Activated CD4-positive, alpha-beta T cell treated with anti-CD3 and anti-CD28 coated beads, Interleukin-2, amount 10 ng/mL, durations not matched to agents 7 days and 5 days (primary cell): Measurements from ENCODE around the gene NFAT5. TPM values are rescaled to one million over a fixed set of nuclear protein-coding genes. Genes with fewer than 3 reads are reported as not detected.
"Not testable (repeated sequence)": the region's sequence is repeated elsewhere in the genome, so short reads cannot be mapped to it uniquely, and the experiment has no call there.

ENCODE experiments used
- CTCF ChIA-PET: fragments of 350-600 bp; sonication (Branson Sonifier 250); formaldehyde crosslinking; loops from one replicate; lab custom pipeline; 2021; ENCODE audit warnings: antibody characterized with exemption; lab: Charles Lee
- POLR2A ChIA-PET: fragments of 350-600 bp; sonication (Branson Sonifier 250); formaldehyde crosslinking; loops from one replicate; lab custom pipeline; 2021; ENCODE audit warnings: antibody characterized with exemption; lab: Charles Lee
- DNase-seq: peaks from one replicate; pipeline ENCODE4 v3.0.0-alpha.2; 2020
- H3K27ac Mint-ChIP-seq: one replicate; pipeline ENCODE4 v1.8.0; 2021; ENCODE audit warnings: mild to moderate bottlenecking, moderate library complexity, mixed read lengths
- H3K27me3 Mint-ChIP-seq: one replicate; pipeline ENCODE4 v1.8.0; 2021; ENCODE audit warnings: mixed read lengths
- H3K36me3 Mint-ChIP-seq: one replicate; pipeline ENCODE4 v1.8.0; 2021; ENCODE audit warnings: low read depth, mixed read lengths
- H3K4me1 Mint-ChIP-seq: one replicate; pipeline ENCODE4 v1.8.0; 2021; ENCODE audit warnings: mixed read lengths
- H3K4me3 Mint-ChIP-seq: one replicate; pipeline ENCODE4 v1.8.0; 2021; ENCODE audit warnings: mild to moderate bottlenecking, moderate library complexity, mixed read lengths
- H3K9me3 Mint-ChIP-seq: one replicate; pipeline ENCODE4 v1.8.0; 2021; ENCODE audit warnings: mixed read lengths
- total RNA-seq, 2 experiments: library from RNA; stranded (reverse); gene quantifications; one replicate each; pipeline ENCODE4 v1.2.3, GENCODE V29; 2021

The NFAT5 gene
- total RNA-seq, 2 experiments from 2014 or later = 18.5 to 19.5 TPM

- H3K9me3 Mint-ChIP-seq = peaks cover 16% of the 10 kb centered on the region
- peaks cover 27% of the 10 kb centered on the region for H3K36me3 Mint-ChIP-seq
- H3K27me3 Mint-ChIP-seq, H3K4me1 Mint-ChIP-seq, H3K27ac Mint-ChIP-seq, H3K4me3 Mint-ChIP-seq, DNase-seq, POLR2A ChIA-PET, CTCF ChIA-PET: not testable (repeated sequence)
These were observed 71.6 kb downstream of the NFAT5 start for GRCh38 chr16:69637206-69637865.

DNA sequence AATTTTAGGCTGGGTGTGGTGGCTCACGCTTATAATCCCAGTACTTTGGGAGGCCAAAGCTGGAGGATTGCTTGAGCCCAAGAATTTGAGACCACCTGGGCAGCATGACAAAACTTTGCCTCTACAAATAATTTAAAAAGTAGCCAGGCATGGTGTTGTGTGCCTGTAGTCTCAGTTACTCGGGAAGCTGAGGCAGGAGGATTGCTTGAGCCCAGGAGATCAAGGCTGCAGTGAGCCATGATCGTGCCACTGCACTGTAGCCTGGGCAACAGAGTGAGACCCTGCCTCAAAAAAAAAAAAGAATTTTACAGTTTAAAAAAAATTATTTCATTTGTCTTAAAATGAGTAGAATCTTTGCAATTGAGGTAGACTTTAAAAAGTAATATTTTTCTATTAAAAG is 78.2 kb downstream of the NFAT5 start:
- H3K27ac Mint-ChIP-seq, DNase-seq, H3K36me3 Mint-ChIP-seq, H3K4me1 Mint-ChIP-seq, H3K9me3 Mint-ChIP-seq, CTCF ChIA-PET, H3K27me3 Mint-ChIP-seq, POLR2A ChIA-PET, H3K4me3 Mint-ChIP-seq: not testable (repeated sequence)

GRCh38 chr16:69644790-69645189 is 79.0 kb downstream of the NFAT5 start:
- no peaks in the 10 kb centered on the region for H3K27me3 Mint-ChIP-seq
- H3K36me3 Mint-ChIP-seq = peaks cover 8% of the 10 kb centered on the region
- ChIA-PET POLR2A (no interaction called here), CTCF (no interaction called here)
- H3K4me1 Mint-ChIP-seq = peaks cover 5% of the 10 kb centered on the region
- H3K27ac Mint-ChIP-seq = no peak overlapping the region
- DNase-seq = no peak
- H3K9me3 Mint-ChIP-seq = no peaks in the 10 kb centered on the region
- H3K4me3 Mint-ChIP-seq = no peak overlapping the region

- CTCF ChIA-PET = interaction anchor here (0.6 to 1.0 kb wide), 4 partner anchors 11 to 18 kb away, joined by 3 to 4 read pairs (median 3); no protein-coding TSS in a partner anchor
- Mint-ChIP-seq H3K27me3 (no peaks in the 10 kb centered on the region), H3K4me1 (peaks cover 5% of the 10 kb centered on the region), H3K4me3 (no peak overlapping the region), H3K9me3 (no peaks in the 10 kb centered on the region), H3K36me3 (peaks cover 8% of the 10 kb centered on the region), H3K27ac (no peak overlapping the region)
- POLR2A ChIA-PET = no interaction called here
- no peak for DNase-seq
These were observed 81.3 kb downstream of the NFAT5 start for GRCh38 chr16:69647020-69647419.

- DNase-seq = no peak
- CTCF ChIA-PET = interaction anchor here (0.6 kb wide), 1 partner anchor 673 kb away, joined by 3 read pairs; no protein-coding TSS in a partner anchor
- no peaks in the 10 kb centered on the region for H3K9me3 Mint-ChIP-seq
- no peak overlapping the region for H3K27ac Mint-ChIP-seq
- H3K4me1 Mint-ChIP-seq = no peaks in the 10 kb centered on the region
- H3K36me3 Mint-ChIP-seq = peaks cover 9% of the 10 kb centered on the region
- POLR2A ChIA-PET = no interaction called here
- H3K27me3 Mint-ChIP-seq = no peaks in the 10 kb centered on the region
- no peak overlapping the region for H3K4me3 Mint-ChIP-seq
These were observed 85.5 kb downstream of the NFAT5 start for GRCh38 chr16:69651217-69651616.

GRCh38 chr16:69654280-69654931 is 88.6 kb downstream of the NFAT5 start:
- ChIA-PET CTCF (interaction anchor here (0.6 kb wide), 1 partner anchor 472 kb away, joined by 3 read pairs; no protein-coding TSS in a partner anchor), POLR2A (no interaction called here)
- Mint-ChIP-seq H3K36me3 (peaks cover 6% of the 10 kb centered on the region), H3K4me1 (no peaks in the 10 kb centered on the region), H3K27me3 (no peaks in the 10 kb centered on the region), H3K4me3 (no peak overlapping the region), H3K27ac (no peak overlapping the region), H3K9me3 (no peaks in the 10 kb centered on the region)
- no peak for DNase-seq

GRCh38 chr16:69660166-69660565 is 94.4 kb downstream of the NFAT5 start:
- POLR2A ChIA-PET = no interaction called here
- no peaks in the 10 kb centered on the region for H3K9me3 Mint-ChIP-seq
- H3K36me3 Mint-ChIP-seq = peaks cover 18% of the 10 kb centered on the region
- H3K4me1 Mint-ChIP-seq = no peaks in the 10 kb centered on the region
- H3K27ac Mint-ChIP-seq = no peak overlapping the region
- CTCF ChIA-PET = no interaction called here
- DNase-seq = no peak
- H3K27me3 Mint-ChIP-seq = no peaks in the 10 kb centered on the region
- H3K4me3 Mint-ChIP-seq = no peak overlapping the region

DNA sequence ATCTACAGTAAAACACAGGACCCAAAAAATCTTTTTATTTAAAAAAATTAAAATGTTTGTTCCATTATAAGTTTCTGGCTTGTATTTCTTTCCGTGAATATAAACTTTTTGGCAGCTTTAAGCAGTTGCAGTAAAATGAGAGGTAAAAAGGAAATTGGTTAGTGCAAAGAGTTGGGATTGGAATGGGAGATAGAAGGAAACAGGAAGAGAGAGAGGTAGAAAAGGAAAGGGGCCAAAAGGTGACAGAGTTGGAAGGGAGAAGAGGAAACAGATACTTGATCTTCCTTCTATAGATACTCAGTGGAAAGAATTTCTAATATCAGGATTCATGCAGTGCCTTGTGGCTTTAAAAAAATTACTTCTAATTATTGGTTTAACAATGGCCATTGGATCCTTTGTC is 97.1 kb downstream of the NFAT5 start:
- POLR2A ChIA-PET = no interaction called here
- no peak overlapping the region for H3K4me3 Mint-ChIP-seq
- no peaks in the 10 kb centered on the region for H3K27me3 Mint-ChIP-seq
- no peaks in the 10 kb centered on the region for H3K9me3 Mint-ChIP-seq
- peaks cover 16% of the 10 kb centered on the region for H3K36me3 Mint-ChIP-seq
- H3K4me1 Mint-ChIP-seq = no peaks in the 10 kb centered on the region
- DNase-seq = no peak
- CTCF ChIA-PET = no interaction called here
- no peak overlapping the region for H3K27ac Mint-ChIP-seq

- H3K9me3 Mint-ChIP-seq = no peaks in the 10 kb centered on the region
- POLR2A ChIA-PET = interaction anchor here (0.7 kb wide), 1 partner anchor 44 kb away, joined by 5 read pairs; no protein-coding TSS in a partner anchor
- no peak for DNase-seq
- no peak overlapping the region for H3K4me3 Mint-ChIP-seq
- H3K27ac Mint-ChIP-seq = no peak overlapping the region
- CTCF ChIA-PET = interaction anchor here (0.6 kb wide), 1 partner anchor 112 kb away, joined by 3 read pairs; no protein-coding TSS in a partner anchor
- no peaks in the 10 kb centered on the region for H3K27me3 Mint-ChIP-seq
- peaks cover 16% of the 10 kb centered on the region for H3K36me3 Mint-ChIP-seq
- no peaks in the 10 kb centered on the region for H3K4me1 Mint-ChIP-seq
These were observed 98.1 kb downstream of the NFAT5 start for GRCh38 chr16:69663846-69664245.

DNA sequence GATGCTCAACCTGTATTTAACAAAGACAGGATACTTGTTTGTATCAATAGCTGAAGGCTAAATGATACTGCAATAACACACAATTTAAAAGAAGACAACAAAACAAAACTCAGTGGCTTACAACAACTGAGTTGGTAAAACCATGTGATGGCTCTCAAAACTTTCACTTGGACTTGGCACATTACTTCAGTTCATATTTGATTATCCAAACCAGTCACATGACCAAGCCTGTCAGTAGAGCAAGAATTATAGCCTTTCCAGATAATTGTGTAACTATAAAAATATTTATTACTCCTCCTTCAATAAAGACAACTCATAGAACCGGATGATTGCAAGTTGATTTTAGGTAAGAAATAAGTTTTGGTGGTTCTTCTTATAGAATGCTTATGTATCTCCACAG is 103.8 kb downstream of the NFAT5 start:
- Mint-ChIP-seq H3K4me3 (no peak overlapping the region), H3K4me1 (no peaks in the 10 kb centered on the region), H3K9me3 (no peaks in the 10 kb centered on the region), H3K36me3 (peaks cover 16% of the 10 kb centered on the region), H3K27ac (no peak overlapping the region), H3K27me3 (no peaks in the 10 kb centered on the region)
- DNase-seq = no peak
- ChIA-PET CTCF (no interaction called here), POLR2A (interaction anchor here (0.6 kb wide), 1 partner anchor 198 kb away, joined by 5 read pairs; no protein-coding TSS in a partner anchor)

GRCh38 chr16:69672315-69672997 is 106.7 kb downstream of the NFAT5 start:
- no peaks in the 10 kb centered on the region for H3K9me3 Mint-ChIP-seq
- no peak overlapping the region for H3K27ac Mint-ChIP-seq
- POLR2A ChIA-PET = no interaction called here

DNA sequence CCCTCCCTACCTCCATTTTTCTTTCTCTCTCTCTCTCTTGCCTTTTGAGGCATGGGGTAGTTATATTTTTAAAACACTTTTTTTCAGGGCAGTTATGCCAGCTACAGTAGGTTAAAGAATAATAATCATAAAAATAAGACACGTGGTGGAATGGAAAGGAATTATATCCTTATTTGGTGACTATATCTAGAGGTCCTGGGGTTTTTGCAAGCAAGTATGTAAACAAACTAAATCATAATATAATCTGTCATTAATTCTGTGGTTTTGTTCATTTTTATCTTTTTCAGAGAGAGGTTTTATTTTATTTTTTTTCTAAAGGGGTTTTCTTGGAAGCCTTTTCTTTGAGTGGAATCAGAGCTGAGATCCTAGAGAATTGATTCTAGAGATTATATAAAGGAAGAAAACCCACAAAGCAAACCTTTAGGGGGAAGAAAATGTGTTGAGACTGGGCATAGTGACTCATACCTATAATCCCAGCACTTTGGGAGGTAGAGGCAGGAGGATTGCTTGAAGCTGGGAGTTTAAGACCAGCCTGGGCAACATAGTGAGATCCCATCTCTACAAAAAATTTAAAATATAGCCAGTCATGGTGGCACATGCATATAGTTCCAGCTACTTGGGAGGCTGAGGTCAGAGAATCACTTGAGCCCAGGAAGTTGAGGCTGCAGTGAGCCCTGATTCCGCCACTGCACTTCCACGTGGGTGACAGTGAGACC is 107.4 kb downstream of the NFAT5 start:
- H3K27me3 Mint-ChIP-seq = no peaks in the 10 kb centered on the region
- H3K4me1 Mint-ChIP-seq = no peaks in the 10 kb centered on the region
- CTCF ChIA-PET = interaction anchor here (0.6 kb wide), 2 partner anchors 67 to 187 kb away, joined by 3 to 4 read pairs; no protein-coding TSS in a partner anchor
- no peak overlapping the region for H3K27ac Mint-ChIP-seq
- POLR2A ChIA-PET = interaction anchor here (0.6 kb wide), 1 partner anchor 138 kb away, joined by 4 read pairs; no protein-coding TSS in a partner anchor
- H3K36me3 Mint-ChIP-seq = peaks cover 24% of the 10 kb centered on the region
- H3K9me3 Mint-ChIP-seq = no peaks in the 10 kb centered on the region
- H3K4me3 Mint-ChIP-seq = no peak overlapping the region
- no peak for DNase-seq

More at GRCh38 chr16:69672315-69672997, 106.7 kb downstream of the NFAT5 start:
- Mint-ChIP-seq H3K4me3 (no peak overlapping the region), H3K4me1 (no peaks in the 10 kb centered on the region), H3K27me3 (no peaks in the 10 kb centered on the region), H3K36me3 (peaks cover 23% of the 10 kb centered on the region)
- CTCF ChIA-PET = interaction anchor here (0.6 kb wide), 1 partner anchor 13 kb away, joined by 3 read pairs; no protein-coding TSS in a partner anchor
- DNase-seq = no peak
